ENCODE measurements around the gene NEU3. TPM values are rescaled to one million over a fixed set of nuclear protein-coding genes. Genes with fewer than 3 reads are reported as not detected.

NEU3 gene
- total and polyA plus RNA-seq, 4 donors = 2.7 to 9.5 (median 5.3) TPM

DNA sequence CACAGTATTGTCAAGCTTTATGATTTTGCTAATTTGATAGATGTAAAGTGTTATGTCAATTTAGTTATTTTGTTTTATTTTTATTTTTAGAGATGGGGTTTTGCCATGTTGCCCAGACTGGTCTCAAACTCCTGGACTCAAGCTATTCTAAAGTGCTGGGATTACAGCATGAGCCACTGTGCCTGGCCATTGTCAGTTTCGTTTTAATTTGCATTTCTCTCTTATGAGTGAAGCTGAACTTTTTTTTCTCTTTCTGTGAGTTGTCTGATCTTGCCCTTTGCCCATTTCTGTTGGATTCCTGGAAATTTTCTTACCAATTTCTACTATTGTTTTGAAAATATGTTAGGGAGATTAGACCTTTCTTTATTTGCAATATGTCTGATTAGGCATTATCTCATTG is 15.5 kb downstream of the NEU3 start:
- Histone ChIP-seq H3K27ac (ENCODE audit: low read depth in 1 of 2, low read length in 2 of 2) (no peak overlapping the region), H3K4me3 (ENCODE audit: low read depth in 1 of 3, low read length in 3 of 3) (no peak overlapping the region), H3K9me3 (ENCODE audit: control insufficient read depth in 4 of 4, low read length in 3 of 4) (no peaks in the 10 kb centered on the region), H3K36me3 (ENCODE audit: control insufficient read depth in 4 of 4, insufficient read depth in 3 of 4, low read depth in 1 of 4, low read length in 3 of 4) (peaks cover 2 to 32% (median 23%) of the 10 kb centered on the region in 4 donors), H3K27me3 (ENCODE audit: control insufficient read depth in 4 of 4, insufficient read depth in 4 of 4, low read length in 3 of 4) (no peaks in the 10 kb centered on the region), H3K4me1 (ENCODE audit: control insufficient read depth in 4 of 4, insufficient read depth in 4 of 4, low read length in 3 of 4) (no peaks in the 10 kb centered on the region), H3K9ac (ENCODE audit: low read depth in 1 of 2, low read length in 2 of 2) (no peak overlapping the region)
- TF ChIP-seq, protein P1, sequence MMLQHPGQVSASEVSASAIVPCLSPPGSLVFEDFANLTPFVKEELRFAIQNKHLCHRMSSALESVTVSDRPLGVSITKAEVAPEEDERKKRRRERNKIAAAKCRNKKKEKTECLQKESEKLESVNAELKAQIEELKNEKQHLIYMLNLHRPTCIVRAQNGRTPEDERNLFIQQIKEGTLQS (IDR thresholded peaks at IDR 0.05) = no peak
- TF ChIP-seq TAF1 (conservative IDR thresholded peaks at IDR 0.05) = no peak
- no peak for TF ChIP-seq SP1 (IDR thresholded peaks at IDR 0.05)
- no peak for TF ChIP-seq HNF4G (IDR thresholded peaks at IDR 0.05)
- TF ChIP-seq NR2F2 (IDR thresholded peaks at IDR 0.05) = no peak
- TF ChIP-seq, protein P2, sequence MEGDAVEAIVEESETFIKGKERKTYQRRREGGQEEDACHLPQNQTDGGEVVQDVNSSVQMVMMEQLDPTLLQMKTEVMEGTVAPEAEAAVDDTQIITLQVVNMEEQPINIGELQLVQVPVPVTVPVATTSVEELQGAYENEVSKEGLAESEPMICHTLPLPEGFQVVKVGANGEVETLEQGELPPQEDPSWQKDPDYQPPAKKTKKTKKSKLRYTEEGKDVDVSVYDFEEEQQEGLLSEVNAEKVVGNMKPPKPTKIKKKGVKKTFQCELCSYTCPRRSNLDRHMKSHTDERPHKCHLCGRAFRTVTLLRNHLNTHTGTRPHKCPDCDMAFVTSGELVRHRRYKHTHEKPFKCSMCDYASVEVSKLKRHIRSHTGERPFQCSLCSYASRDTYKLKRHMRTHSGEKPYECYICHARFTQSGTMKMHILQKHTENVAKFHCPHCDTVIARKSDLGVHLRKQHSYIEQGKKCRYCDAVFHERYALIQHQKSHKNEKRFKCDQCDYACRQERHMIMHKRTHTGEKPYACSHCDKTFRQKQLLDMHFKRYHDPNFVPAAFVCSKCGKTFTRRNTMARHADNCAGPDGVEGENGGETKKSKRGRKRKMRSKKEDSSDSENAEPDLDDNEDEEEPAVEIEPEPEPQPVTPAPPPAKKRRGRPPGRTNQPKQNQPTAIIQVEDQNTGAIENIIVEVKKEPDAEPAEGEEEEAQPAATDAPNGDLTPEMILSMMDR (IDR thresholded peaks at IDR 0.05; ENCODE audit: low read depth, low read length, missing input control) = no peak
- no peak for TF ChIP-seq FOXA2 (IDR thresholded peaks at IDR 0.05)
- no peak for TF ChIP-seq EGR1 (IDR thresholded peaks at IDR 0.05; ENCODE audit: low read depth in 2 of 2)
- no peak for TF ChIP-seq JUND (IDR thresholded peaks at IDR 0.05)
- TF ChIP-seq, protein P3, sequence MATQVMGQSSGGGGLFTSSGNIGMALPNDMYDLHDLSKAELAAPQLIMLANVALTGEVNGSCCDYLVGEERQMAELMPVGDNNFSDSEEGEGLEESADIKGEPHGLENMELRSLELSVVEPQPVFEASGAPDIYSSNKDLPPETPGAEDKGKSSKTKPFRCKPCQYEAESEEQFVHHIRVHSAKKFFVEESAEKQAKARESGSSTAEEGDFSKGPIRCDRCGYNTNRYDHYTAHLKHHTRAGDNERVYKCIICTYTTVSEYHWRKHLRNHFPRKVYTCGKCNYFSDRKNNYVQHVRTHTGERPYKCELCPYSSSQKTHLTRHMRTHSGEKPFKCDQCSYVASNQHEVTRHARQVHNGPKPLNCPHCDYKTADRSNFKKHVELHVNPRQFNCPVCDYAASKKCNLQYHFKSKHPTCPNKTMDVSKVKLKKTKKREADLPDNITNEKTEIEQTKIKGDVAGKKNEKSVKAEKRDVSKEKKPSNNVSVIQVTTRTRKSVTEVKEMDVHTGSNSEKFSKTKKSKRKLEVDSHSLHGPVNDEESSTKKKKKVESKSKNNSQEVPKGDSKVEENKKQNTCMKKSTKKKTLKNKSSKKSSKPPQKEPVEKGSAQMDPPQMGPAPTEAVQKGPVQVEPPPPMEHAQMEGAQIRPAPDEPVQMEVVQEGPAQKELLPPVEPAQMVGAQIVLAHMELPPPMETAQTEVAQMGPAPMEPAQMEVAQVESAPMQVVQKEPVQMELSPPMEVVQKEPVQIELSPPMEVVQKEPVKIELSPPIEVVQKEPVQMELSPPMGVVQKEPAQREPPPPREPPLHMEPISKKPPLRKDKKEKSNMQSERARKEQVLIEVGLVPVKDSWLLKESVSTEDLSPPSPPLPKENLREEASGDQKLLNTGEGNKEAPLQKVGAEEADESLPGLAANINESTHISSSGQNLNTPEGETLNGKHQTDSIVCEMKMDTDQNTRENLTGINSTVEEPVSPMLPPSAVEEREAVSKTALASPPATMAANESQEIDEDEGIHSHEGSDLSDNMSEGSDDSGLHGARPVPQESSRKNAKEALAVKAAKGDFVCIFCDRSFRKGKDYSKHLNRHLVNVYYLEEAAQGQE (IDR thresholded peaks at IDR 0.05) = no peak
- no peak for DNase-seq (ENCODE audit: low spot score)
- 90% methylated on average over 1 of the region's 1 CpG for WGBS

DNA sequence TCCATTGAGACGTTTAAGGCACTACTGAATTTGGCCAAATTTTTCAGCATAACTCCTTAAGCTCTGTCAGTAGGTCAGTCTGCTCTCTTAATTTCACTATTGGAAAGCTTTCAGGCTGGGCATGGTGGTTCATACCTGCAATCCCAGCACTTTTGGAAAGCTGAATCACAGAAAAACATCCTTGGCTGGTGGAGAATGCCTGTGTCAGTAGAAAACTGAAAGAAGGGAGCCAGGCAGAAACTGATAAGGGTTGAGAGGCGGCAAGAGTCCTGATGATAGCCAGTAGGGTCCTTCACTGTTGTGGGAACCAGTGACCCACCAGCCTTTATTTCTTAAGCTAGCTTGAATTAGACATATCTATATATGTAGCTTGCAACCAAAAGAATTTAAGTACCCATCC is 22.6 kb downstream of the NEU3 start:
- Histone ChIP-seq H3K4me1 (ENCODE audit: control insufficient read depth in 4 of 4, insufficient read depth in 4 of 4, low read length in 3 of 4) (no peaks in the 10 kb centered on the region), H3K27me3 (ENCODE audit: control insufficient read depth in 4 of 4, insufficient read depth in 4 of 4, low read length in 3 of 4) (no peaks in the 10 kb centered on the region), H3K4me3 (ENCODE audit: low read depth in 1 of 3, low read length in 3 of 3) (no peak overlapping the region), H3K27ac (ENCODE audit: low read depth in 1 of 2, low read length in 2 of 2) (no peak overlapping the region), H3K36me3 (ENCODE audit: control insufficient read depth in 4 of 4, insufficient read depth in 3 of 4, low read depth in 1 of 4, low read length in 3 of 4) (peaks cover 2 to 39% (median 28%) of the 10 kb centered on the region in 4 donors), H3K9me3 (ENCODE audit: control insufficient read depth in 4 of 4, low read length in 3 of 4) (no peaks in the 10 kb centered on the region), H3K9ac (ENCODE audit: low read depth in 1 of 2, low read length in 2 of 2) (no peak overlapping the region)
- 88% methylated on average over 2 of the region's 2 CpGs for WGBS
- TF ChIP-seq, protein P4, sequence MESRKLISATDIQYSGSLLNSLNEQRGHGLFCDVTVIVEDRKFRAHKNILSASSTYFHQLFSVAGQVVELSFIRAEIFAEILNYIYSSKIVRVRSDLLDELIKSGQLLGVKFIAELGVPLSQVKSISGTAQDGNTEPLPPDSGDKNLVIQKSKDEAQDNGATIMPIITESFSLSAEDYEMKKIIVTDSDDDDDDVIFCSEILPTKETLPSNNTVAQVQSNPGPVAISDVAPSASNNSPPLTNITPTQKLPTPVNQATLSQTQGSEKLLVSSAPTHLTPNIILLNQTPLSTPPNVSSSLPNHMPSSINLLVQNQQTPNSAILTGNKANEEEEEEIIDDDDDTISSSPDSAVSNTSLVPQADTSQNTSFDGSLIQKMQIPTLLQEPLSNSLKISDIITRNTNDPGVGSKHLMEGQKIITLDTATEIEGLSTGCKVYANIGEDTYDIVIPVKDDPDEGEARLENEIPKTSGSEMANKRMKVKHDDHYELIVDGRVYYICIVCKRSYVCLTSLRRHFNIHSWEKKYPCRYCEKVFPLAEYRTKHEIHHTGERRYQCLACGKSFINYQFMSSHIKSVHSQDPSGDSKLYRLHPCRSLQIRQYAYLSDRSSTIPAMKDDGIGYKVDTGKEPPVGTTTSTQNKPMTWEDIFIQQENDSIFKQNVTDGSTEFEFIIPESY (IDR thresholded peaks at IDR 0.05) = no peak
- TF ChIP-seq EGR1 (IDR thresholded peaks at IDR 0.05; ENCODE audit: low read depth in 2 of 2) = no peak
- TF ChIP-seq SP1 (IDR thresholded peaks at IDR 0.05) = no peak
- TF ChIP-seq TAF1 (conservative IDR thresholded peaks at IDR 0.05) = no peak
- no peak for TF ChIP-seq JUND (IDR thresholded peaks at IDR 0.05)
- TF ChIP-seq FOXA1 (IDR thresholded peaks at IDR 0.05) = no peak
- TF ChIP-seq GABPA (IDR thresholded peaks at IDR 0.05 in 1 of 2, conservative IDR thresholded peaks at IDR 0.05 in 1 of 2) = no peak
- DNase-seq (ENCODE audit: low spot score) = no peak
